Measurements from ENCODE around the gene EXOC4.

DNA sequence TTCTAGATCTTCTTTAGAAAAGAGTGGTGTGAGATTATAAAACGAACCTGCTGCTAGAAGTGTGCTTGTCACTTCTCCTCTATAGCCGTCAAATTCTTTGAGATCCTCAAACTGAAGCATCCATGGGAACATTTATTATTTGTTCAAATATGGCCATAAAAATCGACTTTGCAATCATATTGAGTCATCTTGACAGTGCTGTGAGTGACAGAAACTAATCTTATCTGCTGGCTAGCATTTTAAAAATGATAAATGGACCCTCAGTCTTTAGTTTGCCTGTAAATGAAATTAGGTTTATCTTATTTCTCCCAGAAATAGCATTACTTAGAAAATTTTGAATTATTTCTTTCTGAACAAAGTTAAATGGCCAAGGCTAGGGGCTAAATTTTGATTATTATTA is 290.8 kb downstream of the EXOC4 start:
- TF ChIP-seq, protein P1, sequence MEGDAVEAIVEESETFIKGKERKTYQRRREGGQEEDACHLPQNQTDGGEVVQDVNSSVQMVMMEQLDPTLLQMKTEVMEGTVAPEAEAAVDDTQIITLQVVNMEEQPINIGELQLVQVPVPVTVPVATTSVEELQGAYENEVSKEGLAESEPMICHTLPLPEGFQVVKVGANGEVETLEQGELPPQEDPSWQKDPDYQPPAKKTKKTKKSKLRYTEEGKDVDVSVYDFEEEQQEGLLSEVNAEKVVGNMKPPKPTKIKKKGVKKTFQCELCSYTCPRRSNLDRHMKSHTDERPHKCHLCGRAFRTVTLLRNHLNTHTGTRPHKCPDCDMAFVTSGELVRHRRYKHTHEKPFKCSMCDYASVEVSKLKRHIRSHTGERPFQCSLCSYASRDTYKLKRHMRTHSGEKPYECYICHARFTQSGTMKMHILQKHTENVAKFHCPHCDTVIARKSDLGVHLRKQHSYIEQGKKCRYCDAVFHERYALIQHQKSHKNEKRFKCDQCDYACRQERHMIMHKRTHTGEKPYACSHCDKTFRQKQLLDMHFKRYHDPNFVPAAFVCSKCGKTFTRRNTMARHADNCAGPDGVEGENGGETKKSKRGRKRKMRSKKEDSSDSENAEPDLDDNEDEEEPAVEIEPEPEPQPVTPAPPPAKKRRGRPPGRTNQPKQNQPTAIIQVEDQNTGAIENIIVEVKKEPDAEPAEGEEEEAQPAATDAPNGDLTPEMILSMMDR (IDR thresholded peaks at IDR 0.05) = no peak
- TF ChIP-seq POLR2A (IDR thresholded peaks at IDR 0.05) = no peak
